K562 (cell line): Measurements from ENCODE around the gene HECW1. TPM values are rescaled to one million over a fixed set of nuclear protein-coding genes. Genes with fewer than 3 reads are reported as not detected.

ENCODE experiments used
- ATAC-seq: fragments of 200-7000 bp; cut with Tn5 transposase; 3 replicates; pipeline ENCODE4 v1.9.1; 2020; ENCODE audit warnings: moderate library complexity
- BruUV-seq: library from RNA; stranded (reverse); fragments of 400-500 nt; replicated peaks from 2 replicates; lab custom pipeline; 2021; lab: Mats Ljungman, UMichigan
- CTCF ChIA-PET: fragments of 300-600 bp; formaldehyde crosslinking; extraction: SDS; loops from one replicate; lab custom pipeline; 2021; ENCODE audit warnings: low intra/inter-chr PET ratio; lab: Yijun Ruan, JAX
- POLR2A ChIA-PET: fragments of 300-600, 350-650 bp; sonication (Branson Sonifier 250); formaldehyde crosslinking; extraction: SDS; loops from one replicate; lab custom pipeline; 2021; ENCODE audit warnings: antibody characterized with exemption, inconsistent platforms; lab: Yijun Ruan, JAX
- DNase-seq, 4 experiments: peaks; one replicate each; pipeline versions ENCODE4 v3.0.0 to v3.0.0-alpha.2; 2011 to 2018; ENCODE audit warnings: low spot score in 3 of 4, mixed read lengths in 3 of 4; ENCODE audit errors: extremely low read depth in 1 of 4
- FAIRE-seq: peaks from 2 replicates; lab custom pipeline; 2011; peaks lifted over from hg19 to GRCh38; lab: Jason Lieb, UNC
- H2AFZ ChIP-seq: 2 replicates; pipeline ENCODE4 v1.6.0; 2011; ENCODE audit warnings: low read depth, low read length, control low read depth, inconsistent platforms
- H3K27ac ChIP-seq: fragments of 200-600 bp; 3 replicates; pipeline ENCODE4 v1.8.0; 2011; ENCODE audit warnings: low read depth, mild to moderate bottlenecking, control low read depth, inconsistent platforms, low read length, moderate library complexity, mixed read lengths; ENCODE audit errors: extremely low read depth
- H3K27me3 ChIP-seq, 2 experiments: fragments of 300-600 bp in 1 of 2; 2 replicates in 1 of 2; 3 replicates in 1 of 2; pipeline versions ENCODE4 v1.6.0 to v1.8.0; 2011; ENCODE audit warnings: inconsistent platforms in 2 of 2, low read length in 2 of 2, mild to moderate bottlenecking in 1 of 2, mixed read lengths in 1 of 2, moderate library complexity in 1 of 2; ENCODE audit not compliant: control insufficient read depth in 2 of 2, insufficient read depth in 2 of 2
- H3K36me3 ChIP-seq: fragments of 300-600 bp; 3 replicates; pipeline ENCODE4 v1.8.0; 2011; ENCODE audit warnings: mild to moderate bottlenecking, low read length, inconsistent platforms; ENCODE audit not compliant: control insufficient read depth, insufficient read depth
- H3K4me1 ChIP-seq, 2 experiments: fragments of 200-600 bp in 1 of 2; replicated peaks in 1 of 2; 2 replicates in 1 of 2; 3 replicates in 1 of 2; pipeline versions ENCODE4 v1.5.1 to v1.8.0; 2011; ENCODE audit warnings: inconsistent platforms in 2 of 2, low read length in 2 of 2, mild to moderate bottlenecking in 1 of 2, mixed read lengths in 1 of 2, moderate library complexity in 1 of 2; ENCODE audit not compliant: control insufficient read depth in 2 of 2, insufficient read depth in 2 of 2
- H3K4me2 ChIP-seq: 2 replicates; pipeline ENCODE4 v1.6.1; 2011; ENCODE audit warnings: low read length, control low read depth, inconsistent platforms, mixed read lengths; ENCODE audit not compliant: insufficient read depth
- H3K4me3 ChIP-seq: fragments of 200-600 bp; sonication (generic), shearing (Covaris generic); 2 replicates; pipeline ENCODE4 v1.5.1; 2016; ENCODE audit warnings: control low read depth, inconsistent platforms
- H3K79me2 ChIP-seq: fragments of 200-600 bp; 3 replicates; pipeline ENCODE4 v1.8.0; 2011; ENCODE audit warnings: low read length, inconsistent platforms; ENCODE audit not compliant: control insufficient read depth, insufficient read depth
- H3K9ac ChIP-seq, 2 experiments: 2 replicates each; pipeline versions ENCODE4 v1.6.0 to v1.6.1; 2011; ENCODE audit warnings: low read depth in 2 of 2, low read length in 2 of 2, control low read depth in 1 of 2, inconsistent platforms in 1 of 2, mild to moderate bottlenecking in 1 of 2, mixed read lengths in 1 of 2; ENCODE audit not compliant: insufficient read depth in 1 of 2
- H3K9me1 ChIP-seq: one replicate; pipeline ENCODE4 v1.6.0; 2011; ENCODE audit warnings: inconsistent platforms, mild to moderate bottlenecking, low read length, moderate library complexity; ENCODE audit not compliant: control insufficient read depth, insufficient read depth
- H3K9me3 ChIP-seq: replicated peaks from 2 replicates; pipeline ENCODE4 v1.5.1; 2011; ENCODE audit warnings: low read depth, low read length, inconsistent platforms; ENCODE audit not compliant: control insufficient read depth, insufficient read depth
- H4K20me1 ChIP-seq: replicated peaks from 2 replicates; pipeline ENCODE4 v1.6.1; 2011; ENCODE audit warnings: low read length, inconsistent platforms, mixed read lengths; ENCODE audit not compliant: control insufficient read depth, insufficient read depth
- BACH1 ChIP-seq: fragments of 200-800 bp; sonication (Bioruptor generic); IDR thresholded peaks from 2 replicates; pipeline ENCODE4 v1.6.1; 2016; ENCODE audit warnings: missing genetic modification characterization, missing compliant biosample characterization
- CC2D1A ChIP-seq: fragments of 450-650 bp; IDR thresholded peaks from 2 replicates; pipeline ENCODE4 v1.6.1; 2017; ENCODE audit warnings: mild to moderate bottlenecking
- IRF1 ChIP-seq: sonication (generic); formaldehyde crosslinking; IDR thresholded peaks from 2 replicates; pipeline ENCODE4 v1.8.0; 2022; ENCODE audit warnings: missing genetic modification reagents, mild to moderate bottlenecking, borderline replicate concordance
- POLR3G ChIP-seq: IDR thresholded peaks from 2 replicates; pipeline ENCODE4 v1.6.1; 2011; ENCODE audit not compliant: insufficient read length, insufficient replicate concordance; ENCODE audit errors: extremely low read depth
- SRSF9 ChIP-seq: fragments of 200-400 bp; formaldehyde crosslinking; IDR thresholded peaks from 2 replicates; pipeline ENCODE4 v1.6.1; 2017; ENCODE audit warnings: low read depth, low read length, borderline replicate concordance
- ZBTB43 ChIP-seq: sonication (generic); formaldehyde crosslinking; IDR thresholded peaks from 2 replicates; pipeline ENCODE4 v1.8.0; 2023; ENCODE audit warnings: mild to moderate bottlenecking, missing genetic modification reagents
- ZNF695 ChIP-seq: fragments of 450-650 bp; formaldehyde crosslinking; IDR thresholded peaks from 2 replicates; pipeline ENCODE4 v1.4.0; 2020; ENCODE audit warnings: mild to moderate bottlenecking, moderate library complexity
- WGBS: fragments of 100-300 bp; shearing (Covaris generic); methylation state at CpG from one replicate; pipeline ENCODE4 v1.1.6; 2016; ENCODE audit warnings: low coverage, mixed read lengths; ENCODE audit not compliant: insufficient coverage; ENCODE audit errors: missing lambda C conversion rate; 5-methylcytosine and 5-hydroxymethylcytosine counted together
- in situ Hi-C: fragments of 300-500 bp; cut with MboI; formaldehyde crosslinking; loops from 4 replicates; pipeline ENCODE4 v1.15.0; 2018; ENCODE audit warnings: inconsistent platforms, mixed read lengths
- intact Hi-C: fragments of 100-400 bp; cut with micrococcal nuclease; formaldehyde crosslinking; loops from 2 replicates; pipeline ENCODE4 v1.14.2; 2022
- polyA plus RNA-seq, 8 experiments: library from polyadenylated mRNA; depleted of rRNA in 4 of 8; stranded (reverse) in 5 of 8; unstranded in 3 of 8; fragments of >200 nt; fragmentation: Nextera tagmentation in 2 of 8; fragmentation: Illumina TruSeq in 1 of 8; extraction: Ambion mirVana in 2 of 8; extraction: Trizol in 1 of 8; gene quantifications; 2 replicates each; pipeline versions ENCODE4 v1.2.1 to v1.2.3, GENCODE V29; 2011 to 2014; ENCODE audit warnings: inconsistent platforms in 1 of 8, missing spikeins in 1 of 8
- total RNA-seq, 7 experiments: library from RNA; depleted of rRNA in 6 of 7; stranded (reverse); fragments of >200 nt in 6 of 7; fragmentation: Illumina TruSeq in 2 of 7; extraction: Trizol in 2 of 7; gene quantifications; 2 replicates each; pipeline versions ENCODE4 v1.2.1 to v1.2.3, GENCODE V29; 2011 to 2021; ENCODE audit warnings: low replicate concordance in 1 of 7
- TF ChIP-seq, protein P1 (sequence below): fragments of 450-650 bp; IDR thresholded peaks from 2 replicates; pipeline ENCODE4 v1.6.1; 2016; ENCODE audit warnings: mild to moderate bottlenecking

Gene HECW1
- total and polyA plus RNA-seq, 9 of the 15 experiments (the other 6 are each of a cell fraction or from before 2014, with no cell fraction given): 0.07 to 0.31 (median 0.13) TPM; not detected in 4

GRCh38 chr7:43234073-43234472 is 121.6 kb downstream of the HECW1 start:
- ChIA-PET POLR2A (interaction anchor here (0.6 to 0.8 kb wide), 2 partner anchors 10 to 606 kb away, joined by 3 read pairs; no protein-coding TSS in a partner anchor), CTCF (no interaction called here)
- Histone ChIP-seq H3K36me3 (no peaks in the 10 kb centered on the region), H3K9me1 (no peaks in the 10 kb centered on the region), H3K9ac (no peak overlapping the region), H3K4me3 (no peak overlapping the region), H3K4me2 (no peak overlapping the region), H4K20me1 (no peaks in the 10 kb centered on the region), H2AFZ (no peak overlapping the region), H3K4me1 (no peaks in the 10 kb centered on the region), H3K79me2 (no peaks in the 10 kb centered on the region), H3K9me3 (no peaks in the 10 kb centered on the region), H3K27ac (no peak overlapping the region), H3K27me3 (peaks cover 5 to 15% of the 10 kb centered on the region in 2 experiments; a peak in 3 of 5 replicates)
- no TSS peak for BruUV-seq
- 4% methylated on average over 5 of the region's 5 CpGs for WGBS
- intact Hi-C loops: no loop called here
- FAIRE-seq: no peak
- no peak for DNase-seq
- no peak for ATAC-seq
- in situ Hi-C loops: no loop called here
- TF ChIP-seq ZNF695 (CRISPR knock-in tag) (no peak), POLR3G (no peak), CC2D1A (no peak), IRF1 (CRISPR knock-in tag) (no peak), SRSF9 (no peak), ZBTB43 (no peak), BACH1 (no peak)
- TF ChIP-seq, protein P1, sequence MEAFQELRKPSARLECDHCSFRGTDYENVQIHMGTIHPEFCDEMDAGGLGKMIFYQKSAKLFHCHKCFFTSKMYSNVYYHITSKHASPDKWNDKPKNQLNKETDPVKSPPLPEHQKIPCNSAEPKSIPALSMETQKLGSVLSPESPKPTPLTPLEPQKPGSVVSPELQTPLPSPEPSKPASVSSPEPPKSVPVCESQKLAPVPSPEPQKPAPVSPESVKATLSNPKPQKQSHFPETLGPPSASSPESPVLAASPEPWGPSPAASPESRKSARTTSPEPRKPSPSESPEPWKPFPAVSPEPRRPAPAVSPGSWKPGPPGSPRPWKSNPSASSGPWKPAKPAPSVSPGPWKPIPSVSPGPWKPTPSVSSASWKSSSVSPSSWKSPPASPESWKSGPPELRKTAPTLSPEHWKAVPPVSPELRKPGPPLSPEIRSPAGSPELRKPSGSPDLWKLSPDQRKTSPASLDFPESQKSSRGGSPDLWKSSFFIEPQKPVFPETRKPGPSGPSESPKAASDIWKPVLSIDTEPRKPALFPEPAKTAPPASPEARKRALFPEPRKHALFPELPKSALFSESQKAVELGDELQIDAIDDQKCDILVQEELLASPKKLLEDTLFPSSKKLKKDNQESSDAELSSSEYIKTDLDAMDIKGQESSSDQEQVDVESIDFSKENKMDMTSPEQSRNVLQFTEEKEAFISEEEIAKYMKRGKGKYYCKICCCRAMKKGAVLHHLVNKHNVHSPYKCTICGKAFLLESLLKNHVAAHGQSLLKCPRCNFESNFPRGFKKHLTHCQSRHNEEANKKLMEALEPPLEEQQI: no peak
